Progenitor cell of endocrine pancreas (in vitro differentiated cells): Measurements from ENCODE around the gene TFE3. TPM values are rescaled to one million over a fixed set of nuclear protein-coding genes. Genes with fewer than 3 reads are reported as not detected.

ENCODE experiments used
- DNase-seq: peaks from one replicate; pipeline ENCODE4 v3.0.0; 2021; ENCODE audit warnings: low spot score; ENCODE audit not compliant: unreplicated experiment
- H3K27ac Mint-ChIP-seq: 2 replicates; pipeline ENCODE4 v1.8.0; 2021; ENCODE audit warnings: mild to moderate bottlenecking, moderate library complexity, mixed read lengths
- H3K27me3 Mint-ChIP-seq: 2 replicates; pipeline ENCODE4 v1.8.0; 2021; ENCODE audit warnings: mixed read lengths
- H3K36me3 Mint-ChIP-seq: 2 replicates; pipeline ENCODE4 v1.8.0; 2022; ENCODE audit warnings: mixed read lengths; ENCODE audit not compliant: insufficient read depth
- H3K4me1 Mint-ChIP-seq: 2 replicates; pipeline ENCODE4 v1.8.0; 2021; ENCODE audit warnings: low read depth, mixed read lengths
- H3K4me3 Mint-ChIP-seq: 2 replicates; pipeline ENCODE4 v1.8.0; 2021; ENCODE audit warnings: low read depth, mild to moderate bottlenecking, moderate library complexity, mixed read lengths
- H3K9me3 Mint-ChIP-seq: 2 replicates; pipeline ENCODE4 v1.8.0; 2021; ENCODE audit warnings: low read depth, mixed read lengths
- total RNA-seq: library from RNA; stranded (reverse); gene quantifications from 2 replicates; pipeline ENCODE4 v1.2.1, GENCODE V29; 2021
- TF ChIP-seq, protein P1 (sequence below): fragments of 200-600 bp; sonication (generic); IDR thresholded peaks from one replicate; pipeline ENCODE4 v1.5.0; 2021; ENCODE audit warnings: antibody characterized with exemption, mild to moderate bottlenecking; ENCODE audit not compliant: unreplicated experiment

Gene TFE3
- total RNA-seq, 1 donor from 2014 or later: 39.7 TPM

DNA sequence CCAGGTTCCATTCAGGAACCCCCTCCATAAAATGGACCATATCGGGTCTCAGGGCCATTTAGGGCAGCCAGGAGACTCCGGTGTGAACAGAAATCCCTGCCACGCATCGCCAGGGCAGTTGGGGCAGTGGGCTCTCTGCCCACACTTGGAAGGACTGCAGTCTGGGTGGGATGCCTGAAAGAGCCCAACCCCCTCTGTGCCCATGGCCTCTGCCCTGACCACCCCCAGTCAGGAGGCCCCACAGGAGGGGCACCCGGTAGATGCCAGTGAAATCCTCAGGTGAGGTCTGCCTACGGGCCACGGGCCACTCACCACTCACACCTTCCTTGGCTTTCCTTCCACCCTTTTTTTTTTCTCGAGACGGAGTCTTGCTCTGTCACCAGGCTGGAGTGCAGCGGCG is 25.9 kb upstream of the TFE3 start:
- H3K4me1 Mint-ChIP-seq: peaks cover 5% of the 10 kb centered on the region
- H3K4me3 Mint-ChIP-seq: no peak overlapping the region
- no peak for DNase-seq
- H3K27ac Mint-ChIP-seq: no peak overlapping the region
- H3K27me3 Mint-ChIP-seq: no peaks in the 10 kb centered on the region
- TF ChIP-seq, protein P1, sequence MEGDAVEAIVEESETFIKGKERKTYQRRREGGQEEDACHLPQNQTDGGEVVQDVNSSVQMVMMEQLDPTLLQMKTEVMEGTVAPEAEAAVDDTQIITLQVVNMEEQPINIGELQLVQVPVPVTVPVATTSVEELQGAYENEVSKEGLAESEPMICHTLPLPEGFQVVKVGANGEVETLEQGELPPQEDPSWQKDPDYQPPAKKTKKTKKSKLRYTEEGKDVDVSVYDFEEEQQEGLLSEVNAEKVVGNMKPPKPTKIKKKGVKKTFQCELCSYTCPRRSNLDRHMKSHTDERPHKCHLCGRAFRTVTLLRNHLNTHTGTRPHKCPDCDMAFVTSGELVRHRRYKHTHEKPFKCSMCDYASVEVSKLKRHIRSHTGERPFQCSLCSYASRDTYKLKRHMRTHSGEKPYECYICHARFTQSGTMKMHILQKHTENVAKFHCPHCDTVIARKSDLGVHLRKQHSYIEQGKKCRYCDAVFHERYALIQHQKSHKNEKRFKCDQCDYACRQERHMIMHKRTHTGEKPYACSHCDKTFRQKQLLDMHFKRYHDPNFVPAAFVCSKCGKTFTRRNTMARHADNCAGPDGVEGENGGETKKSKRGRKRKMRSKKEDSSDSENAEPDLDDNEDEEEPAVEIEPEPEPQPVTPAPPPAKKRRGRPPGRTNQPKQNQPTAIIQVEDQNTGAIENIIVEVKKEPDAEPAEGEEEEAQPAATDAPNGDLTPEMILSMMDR: no peak
- no peaks in the 10 kb centered on the region for H3K9me3 Mint-ChIP-seq
- peaks cover 2% of the 10 kb centered on the region for H3K36me3 Mint-ChIP-seq

DNA sequence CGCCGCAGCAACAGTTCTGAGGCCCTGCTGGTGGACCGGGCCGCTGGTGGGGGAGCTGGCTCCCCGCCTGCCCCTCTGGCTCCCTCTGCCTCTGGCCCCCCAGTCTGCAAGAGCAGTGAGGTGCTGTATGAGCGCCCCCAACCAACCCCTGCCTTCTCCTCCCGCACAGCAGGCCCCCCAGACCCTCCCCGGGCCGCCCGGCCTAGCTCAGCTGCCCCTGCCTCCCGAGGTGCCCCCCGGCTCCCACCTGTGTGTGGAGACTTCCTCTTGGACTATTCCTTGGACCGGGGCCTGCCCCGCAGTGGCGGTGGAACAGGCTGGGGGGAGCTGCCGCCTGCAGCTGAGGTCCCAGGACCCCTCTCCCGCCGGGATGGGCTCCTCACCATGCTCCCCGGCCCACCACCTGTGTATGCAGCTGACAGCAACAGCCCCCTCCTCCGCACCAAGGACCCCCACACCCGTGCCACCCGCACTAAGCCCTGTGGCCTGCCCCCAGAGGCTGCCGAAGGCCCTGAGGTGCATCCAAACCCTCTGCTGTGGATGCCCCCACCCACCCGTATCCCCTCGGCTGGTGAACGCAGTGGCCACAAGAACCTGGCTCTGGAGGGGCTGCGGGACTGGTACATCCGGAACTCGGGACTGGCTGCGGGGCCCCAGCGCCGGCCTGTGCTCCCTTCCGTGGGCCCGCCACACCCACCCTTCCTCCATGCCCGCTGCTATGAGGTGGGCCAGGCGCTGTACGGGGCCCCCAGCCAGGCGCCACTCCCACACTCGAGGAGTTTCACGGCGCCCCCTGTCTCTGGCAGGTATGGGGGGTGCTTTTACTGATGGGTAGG is 24.3 kb upstream of the TFE3 start:
- Mint-ChIP-seq H3K36me3 (peaks cover 2% of the 10 kb centered on the region), H3K27me3 (no peaks in the 10 kb centered on the region)
- DNase-seq: no peak

DNA sequence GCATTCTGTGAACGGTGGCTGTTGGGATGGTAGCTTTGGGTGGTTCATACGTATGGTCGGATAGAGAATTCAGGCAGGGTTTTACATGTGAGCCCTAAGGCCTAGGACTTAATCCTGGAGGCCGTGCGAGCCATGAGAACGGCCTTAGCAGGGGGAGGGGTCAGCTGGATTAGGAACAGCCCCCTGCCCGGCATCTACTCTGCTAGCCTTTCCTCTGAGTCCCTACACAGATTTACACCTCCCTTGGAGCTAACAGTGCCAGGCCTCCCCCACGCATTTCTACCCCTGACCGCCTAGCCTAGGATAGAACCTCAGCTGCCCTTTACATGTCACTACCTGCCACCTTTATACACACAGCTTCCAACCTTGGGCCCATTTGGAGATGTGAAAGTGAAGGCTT is 23.5 kb upstream of the TFE3 start:
- H3K4me1 Mint-ChIP-seq: no peaks in the 10 kb centered on the region
- no peak overlapping the region for H3K27ac Mint-ChIP-seq
- H3K36me3 Mint-ChIP-seq: peaks cover 2% of the 10 kb centered on the region
- TF ChIP-seq, protein P1: no peak
- no peaks in the 10 kb centered on the region for H3K9me3 Mint-ChIP-seq
- H3K27me3 Mint-ChIP-seq: no peaks in the 10 kb centered on the region
- H3K4me3 Mint-ChIP-seq: no peak overlapping the region
- no peak for DNase-seq

More for the DNA sequence above, 24.3 kb upstream of the TFE3 start:
- Mint-ChIP-seq H3K9me3 (no peaks in the 10 kb centered on the region), H3K4me1 (no peaks in the 10 kb centered on the region), H3K27ac (no peak overlapping the region), H3K4me3 (no peak overlapping the region)
- TF ChIP-seq, protein P1: no peak

DNA sequence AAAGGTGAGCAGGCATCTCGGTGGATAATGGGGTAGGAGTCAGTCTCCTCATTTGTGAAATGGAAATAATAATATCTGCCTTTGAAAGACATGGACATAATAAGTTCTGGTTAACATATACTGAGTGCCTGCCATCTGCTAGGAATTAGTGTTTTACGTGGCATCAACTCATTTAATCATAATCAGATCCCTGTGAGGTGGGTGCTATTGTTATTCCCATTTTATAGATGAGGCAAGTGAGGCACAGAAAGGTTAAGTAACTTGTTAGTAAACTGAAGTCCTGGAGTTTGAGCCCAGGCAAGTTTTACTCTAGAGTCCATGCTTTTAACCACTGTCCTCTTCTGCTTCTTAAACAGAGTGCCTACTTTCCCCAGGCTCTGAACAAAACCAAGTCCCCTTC is 23.1 kb upstream of the TFE3 start:
- no peaks in the 10 kb centered on the region for H3K9me3 Mint-ChIP-seq
- H3K36me3 Mint-ChIP-seq: peaks cover 5% of the 10 kb centered on the region
- no peaks in the 10 kb centered on the region for H3K4me1 Mint-ChIP-seq
- H3K27me3 Mint-ChIP-seq: no peaks in the 10 kb centered on the region
- no peak for DNase-seq
- TF ChIP-seq, protein P1: no peak
- H3K27ac Mint-ChIP-seq: no peak overlapping the region
- H3K4me3 Mint-ChIP-seq: no peak overlapping the region

DNA sequence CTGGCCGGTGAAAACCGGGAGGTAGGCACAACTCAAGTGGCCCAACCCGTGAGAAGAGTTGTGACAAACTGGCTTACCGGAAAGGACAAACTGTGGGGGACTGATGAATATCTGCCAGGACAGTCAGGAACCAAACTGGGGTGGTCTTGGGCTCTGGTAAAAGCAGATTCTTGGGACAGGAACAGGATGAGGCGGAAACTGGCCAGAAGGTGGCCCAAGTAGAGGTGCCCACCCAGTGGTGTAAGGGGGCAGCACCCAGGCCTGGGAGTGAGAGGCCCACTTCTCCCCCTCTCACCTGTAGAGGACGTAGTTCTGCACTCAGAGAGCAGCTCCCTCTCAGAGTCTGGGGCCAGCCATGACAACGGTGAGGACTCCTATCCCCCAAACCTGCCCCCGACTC is 21.6 kb upstream of the TFE3 start:
- Mint-ChIP-seq H3K9me3 (no peaks in the 10 kb centered on the region), H3K36me3 (peaks cover 6% of the 10 kb centered on the region), H3K27ac (no peak overlapping the region), H3K27me3 (no peaks in the 10 kb centered on the region), H3K4me1 (no peaks in the 10 kb centered on the region), H3K4me3 (no peak overlapping the region)
- TF ChIP-seq, protein P1: no peak
- no peak for DNase-seq
